ENCODE results near the gene FGFR2.

DNA sequence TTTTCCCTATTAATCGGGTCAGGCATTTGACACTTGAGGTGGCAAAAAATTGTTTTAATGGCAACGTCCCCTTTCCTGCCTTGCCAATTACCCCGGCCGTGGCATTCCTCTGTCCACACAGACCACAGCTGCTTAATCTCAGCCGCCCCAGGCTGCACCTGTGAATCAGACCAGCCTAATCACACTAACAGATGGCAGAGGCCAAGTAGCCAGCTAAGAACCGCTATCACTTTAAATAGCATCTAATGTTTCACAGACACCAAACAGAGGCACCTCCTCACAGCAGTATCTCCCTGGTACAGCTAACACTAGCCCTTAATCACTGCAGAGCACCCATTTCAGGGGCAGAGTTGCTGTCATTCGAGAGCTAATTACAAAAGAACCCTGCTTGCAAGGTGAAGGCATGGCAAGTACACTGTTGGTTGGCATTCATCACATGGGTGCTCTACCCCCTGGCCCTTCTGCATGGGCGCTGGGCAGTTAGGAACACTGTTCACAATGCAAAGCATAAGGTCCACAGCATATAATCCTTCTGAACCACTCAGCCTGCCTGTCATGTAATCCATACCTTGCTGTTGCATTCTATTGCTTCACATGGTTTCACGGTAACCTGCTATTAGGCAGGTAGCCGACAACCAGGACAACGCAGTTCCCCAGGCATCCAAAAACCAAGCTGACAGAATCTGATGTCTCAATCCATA is 38.8 kb downstream of the FGFR2 start:
- TF ChIP-seq, protein P1, sequence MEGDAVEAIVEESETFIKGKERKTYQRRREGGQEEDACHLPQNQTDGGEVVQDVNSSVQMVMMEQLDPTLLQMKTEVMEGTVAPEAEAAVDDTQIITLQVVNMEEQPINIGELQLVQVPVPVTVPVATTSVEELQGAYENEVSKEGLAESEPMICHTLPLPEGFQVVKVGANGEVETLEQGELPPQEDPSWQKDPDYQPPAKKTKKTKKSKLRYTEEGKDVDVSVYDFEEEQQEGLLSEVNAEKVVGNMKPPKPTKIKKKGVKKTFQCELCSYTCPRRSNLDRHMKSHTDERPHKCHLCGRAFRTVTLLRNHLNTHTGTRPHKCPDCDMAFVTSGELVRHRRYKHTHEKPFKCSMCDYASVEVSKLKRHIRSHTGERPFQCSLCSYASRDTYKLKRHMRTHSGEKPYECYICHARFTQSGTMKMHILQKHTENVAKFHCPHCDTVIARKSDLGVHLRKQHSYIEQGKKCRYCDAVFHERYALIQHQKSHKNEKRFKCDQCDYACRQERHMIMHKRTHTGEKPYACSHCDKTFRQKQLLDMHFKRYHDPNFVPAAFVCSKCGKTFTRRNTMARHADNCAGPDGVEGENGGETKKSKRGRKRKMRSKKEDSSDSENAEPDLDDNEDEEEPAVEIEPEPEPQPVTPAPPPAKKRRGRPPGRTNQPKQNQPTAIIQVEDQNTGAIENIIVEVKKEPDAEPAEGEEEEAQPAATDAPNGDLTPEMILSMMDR (conservative IDR thresholded peaks at IDR 0.05): no peak
- TF ChIP-seq ZFX (IDR thresholded peaks at IDR 0.05): no peak

All from C4-2B (cell line).